GM18517 (cell line): Measurements from ENCODE around the gene CUX1.

Experiments
- ATAC-seq: cut with Tn5 transposase; IDR thresholded peaks from one replicate; pipeline ENCODE4 v1.9.1; 2021; ENCODE audit warnings: mild to moderate bottlenecking, moderate library complexity; ENCODE audit not compliant: unreplicated experiment

Gene CUX1

DNA sequence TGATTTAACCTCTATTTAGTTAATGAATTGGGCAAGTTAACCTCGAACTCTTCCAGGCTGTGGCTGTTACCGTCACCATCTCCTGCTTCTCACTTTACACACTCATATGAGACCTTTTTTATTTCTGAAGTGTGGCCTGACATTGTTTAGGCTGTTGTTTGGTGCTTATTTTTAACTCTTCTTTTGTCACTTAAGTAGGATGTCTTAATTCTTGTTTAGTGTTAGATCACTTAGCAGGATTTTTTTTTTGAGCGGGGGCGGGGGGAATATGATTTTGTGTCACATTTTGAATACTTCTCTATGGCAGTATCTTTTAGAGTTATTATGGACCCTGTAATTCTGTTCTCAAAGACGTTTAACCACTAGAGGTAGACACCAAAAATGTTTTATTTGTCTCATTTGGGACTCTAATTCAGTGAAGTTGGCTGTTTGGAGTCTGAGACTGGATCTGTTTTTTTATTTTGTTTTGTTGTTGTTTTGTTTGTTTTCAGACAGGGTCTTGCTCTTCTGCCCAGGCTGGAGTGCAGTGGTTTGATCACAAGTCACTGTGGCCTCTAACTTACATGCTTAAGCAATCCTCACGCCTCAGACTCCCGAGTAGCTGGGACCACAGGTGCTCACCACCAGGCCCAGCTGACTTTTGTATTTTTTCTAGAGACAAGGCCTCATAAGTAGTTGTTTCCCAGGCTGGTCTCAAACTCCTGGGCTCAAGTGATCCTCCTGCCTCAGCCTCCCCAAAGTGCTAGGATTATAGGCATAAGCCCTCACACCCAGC is 73.5 kb downstream of the CUX1 start:
- no peak for ATAC-seq

DNA sequence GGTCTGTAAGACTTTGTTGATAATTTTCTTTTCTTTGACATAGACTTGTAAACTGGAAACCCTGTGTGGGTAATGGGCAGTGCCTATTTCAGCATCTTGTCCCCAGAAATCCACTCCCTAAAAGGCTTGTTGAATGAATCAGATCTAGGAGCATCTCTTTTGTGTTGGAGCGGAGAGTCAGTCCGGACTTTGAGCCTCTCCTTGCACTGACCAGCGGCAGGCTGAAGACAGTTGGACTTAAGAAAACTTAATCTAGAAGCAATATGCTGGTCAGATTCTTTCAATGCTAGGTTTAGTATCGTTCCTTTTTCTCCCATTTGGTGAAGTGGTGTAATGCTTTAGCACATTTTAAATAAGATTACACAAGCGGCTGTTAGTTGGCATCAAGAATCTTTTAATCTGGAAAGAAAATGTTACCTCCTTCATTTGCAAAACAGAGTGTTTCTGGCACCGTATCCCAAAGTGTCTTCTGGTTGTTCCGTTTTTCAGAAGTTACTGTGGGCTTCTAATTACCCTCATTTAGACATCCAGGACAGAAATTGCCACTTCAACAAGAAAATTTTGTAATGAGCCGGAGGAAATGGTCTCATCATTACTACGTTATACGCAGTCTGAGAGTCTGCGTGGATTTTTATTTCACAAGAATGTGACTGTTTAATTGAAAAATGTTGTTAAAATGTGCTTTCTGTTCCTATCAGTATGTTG is 74.7 kb downstream of the CUX1 start:
- no peak for ATAC-seq

DNA sequence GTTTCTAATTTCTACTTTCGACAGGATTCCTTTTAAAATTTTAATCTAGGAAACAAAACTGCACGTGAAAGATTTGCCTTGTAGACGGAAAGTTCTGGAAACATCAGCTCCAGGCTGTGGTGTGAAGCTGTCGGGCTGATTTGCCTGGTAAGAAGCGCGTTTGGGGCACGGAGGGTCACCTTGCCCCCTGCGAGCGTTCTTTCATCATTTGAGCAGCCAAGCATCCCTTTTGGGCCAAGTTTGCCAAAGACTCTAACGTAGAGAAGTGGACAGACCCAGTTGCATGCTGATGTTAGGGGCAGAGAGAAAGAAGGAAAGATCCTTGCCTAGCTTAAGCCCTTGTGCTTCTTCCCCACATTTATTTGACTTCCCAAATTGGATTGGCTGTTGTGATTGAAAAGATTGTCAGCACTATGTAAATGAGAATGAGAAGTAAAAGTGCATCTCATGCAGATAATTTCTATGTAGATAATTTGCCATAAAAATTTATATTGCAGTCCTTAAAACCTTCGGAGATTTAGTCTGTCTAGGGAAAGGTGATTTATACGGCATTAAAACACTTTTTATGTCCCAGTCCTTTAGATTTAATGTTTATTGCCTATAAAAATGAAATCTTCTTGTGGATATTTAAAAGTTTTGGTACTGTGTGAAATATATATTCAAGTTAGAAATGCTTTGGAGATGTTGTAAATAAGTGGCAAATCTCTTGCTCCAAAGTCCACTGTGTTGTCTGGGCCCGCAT is 76.1 kb downstream of the CUX1 start:
- no peak for ATAC-seq

DNA sequence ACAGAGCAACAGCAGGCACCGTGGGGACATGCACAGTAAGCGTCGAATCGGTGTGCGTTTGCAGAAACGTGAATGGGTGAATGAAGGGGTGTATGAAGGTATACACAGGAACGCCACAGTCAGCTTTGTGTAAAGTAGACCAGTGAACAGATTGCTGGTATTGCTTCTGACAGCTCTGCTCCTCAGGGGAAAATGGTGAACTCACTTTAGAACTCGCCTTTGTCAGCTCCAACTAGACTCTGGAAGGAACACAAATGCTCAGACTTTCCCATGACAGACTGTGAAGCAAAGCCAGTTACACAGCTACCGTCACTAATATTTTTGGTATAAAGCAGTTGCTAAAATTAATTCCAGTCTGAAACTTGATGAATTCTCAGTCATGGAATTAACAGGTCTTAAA is 78.9 kb downstream of the CUX1 start:
- no peak for ATAC-seq

DNA sequence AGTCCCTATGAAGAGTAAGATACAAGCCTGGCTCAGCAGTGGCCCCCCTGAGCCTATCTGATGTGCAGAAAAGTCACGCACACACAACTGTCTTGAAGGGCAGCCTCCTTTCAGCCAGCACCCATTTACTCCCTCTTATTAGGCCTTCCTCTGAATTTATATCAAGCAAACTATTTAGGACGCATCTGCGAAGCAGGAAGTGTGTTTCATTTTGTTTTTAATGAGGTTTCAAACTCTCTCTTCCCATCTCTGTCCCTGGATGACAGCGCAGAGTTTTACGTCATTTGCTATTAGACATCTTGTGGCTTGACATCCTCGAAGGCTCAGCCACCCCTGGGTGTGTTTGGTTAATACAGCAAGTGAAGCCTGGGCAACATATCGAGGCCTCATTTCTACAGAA is 79.5 kb downstream of the CUX1 start:
- ATAC-seq = no peak

DNA sequence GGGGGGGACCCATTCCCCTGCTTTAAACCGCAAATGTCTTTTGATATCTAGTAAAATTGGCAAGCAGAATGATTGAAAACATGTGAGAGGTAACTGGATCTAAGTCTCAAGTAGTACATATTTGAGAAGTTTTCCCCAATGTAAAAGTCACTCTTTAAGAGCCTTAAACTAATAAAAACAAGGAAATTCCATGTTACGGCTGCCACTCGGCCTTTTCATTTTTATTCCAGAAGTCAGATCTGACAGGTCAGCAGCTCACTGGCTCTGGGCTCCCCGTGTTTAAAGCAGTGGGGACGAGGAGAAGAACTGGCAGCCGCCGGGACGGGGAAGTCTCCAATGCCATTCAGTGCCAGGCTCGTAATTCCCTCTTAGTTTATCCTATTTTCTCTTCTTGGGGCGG is 80.7 kb downstream of the CUX1 start:
- no peak for ATAC-seq

DNA sequence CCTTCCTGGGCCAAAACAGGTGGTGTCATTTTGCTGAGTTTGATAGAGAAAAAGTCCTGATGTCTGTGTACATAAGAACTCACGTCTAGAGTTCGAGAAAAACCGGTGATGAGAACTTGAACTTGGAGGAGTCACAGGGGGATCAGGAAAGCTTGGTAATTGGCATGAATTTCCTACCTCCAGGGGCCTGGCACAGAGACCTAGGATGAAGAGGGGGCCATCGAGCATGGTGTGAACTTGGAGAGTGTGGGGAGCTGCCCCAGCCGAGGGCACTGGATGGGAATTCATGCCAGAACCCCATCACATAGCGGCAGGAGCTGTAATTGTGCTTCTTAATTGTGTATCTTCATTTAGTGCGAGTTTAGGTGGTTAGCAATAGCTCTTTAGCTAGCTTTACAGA is 82.2 kb downstream of the CUX1 start:
- ATAC-seq = no peak

DNA sequence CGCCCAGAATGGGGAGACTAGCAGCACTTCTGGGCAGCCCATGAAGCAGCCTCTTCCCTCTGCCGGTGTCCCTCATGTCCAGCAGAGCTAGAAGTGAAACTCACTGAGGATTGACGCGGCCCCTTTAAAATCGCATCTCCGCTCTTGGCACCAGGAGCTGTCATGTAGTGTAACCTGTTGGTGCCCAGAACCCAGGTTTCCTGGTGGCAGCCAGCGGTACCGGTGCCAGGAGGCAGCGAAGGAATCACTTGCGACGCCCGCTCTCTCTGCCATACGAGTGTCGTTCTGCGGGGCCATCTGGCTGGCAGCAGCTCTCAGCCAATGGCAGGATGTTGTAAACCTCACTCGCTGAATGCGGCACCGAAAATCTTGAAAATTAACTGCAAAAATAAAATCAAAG is 82.7 kb downstream of the CUX1 start:
- ATAC-seq = no peak

DNA sequence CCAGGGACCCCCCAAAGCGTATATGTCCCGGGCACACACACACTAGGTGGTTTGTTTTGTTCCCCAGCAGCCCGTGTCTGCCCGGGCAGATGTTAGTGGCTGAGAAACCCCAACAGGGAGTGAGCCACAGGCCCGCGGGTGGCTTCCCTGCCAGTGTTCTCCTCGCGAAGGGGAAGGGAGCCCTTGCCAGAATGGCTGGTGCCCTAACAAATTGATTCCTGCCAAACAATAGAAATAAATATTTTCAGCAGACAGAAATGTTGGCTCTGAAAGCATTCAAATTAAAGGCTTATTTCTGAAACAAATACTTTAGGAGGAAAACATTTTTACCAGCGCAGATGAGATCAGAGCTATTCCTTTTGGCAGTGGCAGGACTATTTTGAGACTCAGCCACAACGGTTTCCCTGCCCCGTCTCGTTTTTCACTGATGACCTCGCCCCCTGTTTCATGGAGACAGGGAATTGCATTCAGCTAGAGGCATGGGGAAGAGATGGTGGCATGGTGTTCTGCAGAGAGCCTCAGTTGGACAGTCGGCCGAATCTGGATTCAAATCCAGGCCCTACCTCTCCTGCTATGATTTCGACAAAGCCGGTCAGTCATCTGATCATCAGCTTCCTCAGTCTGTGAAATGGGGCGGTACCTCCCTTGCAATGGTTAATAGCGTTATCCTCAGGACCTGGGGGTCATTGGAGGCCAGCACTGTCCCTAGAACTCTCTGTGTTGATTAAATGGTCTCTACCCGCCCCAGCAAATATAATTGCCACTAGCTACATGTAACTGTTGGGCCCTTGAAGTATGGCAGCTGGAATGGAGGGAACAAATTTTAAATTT is 84.5 kb downstream of the CUX1 start:
- no peak for ATAC-seq

DNA sequence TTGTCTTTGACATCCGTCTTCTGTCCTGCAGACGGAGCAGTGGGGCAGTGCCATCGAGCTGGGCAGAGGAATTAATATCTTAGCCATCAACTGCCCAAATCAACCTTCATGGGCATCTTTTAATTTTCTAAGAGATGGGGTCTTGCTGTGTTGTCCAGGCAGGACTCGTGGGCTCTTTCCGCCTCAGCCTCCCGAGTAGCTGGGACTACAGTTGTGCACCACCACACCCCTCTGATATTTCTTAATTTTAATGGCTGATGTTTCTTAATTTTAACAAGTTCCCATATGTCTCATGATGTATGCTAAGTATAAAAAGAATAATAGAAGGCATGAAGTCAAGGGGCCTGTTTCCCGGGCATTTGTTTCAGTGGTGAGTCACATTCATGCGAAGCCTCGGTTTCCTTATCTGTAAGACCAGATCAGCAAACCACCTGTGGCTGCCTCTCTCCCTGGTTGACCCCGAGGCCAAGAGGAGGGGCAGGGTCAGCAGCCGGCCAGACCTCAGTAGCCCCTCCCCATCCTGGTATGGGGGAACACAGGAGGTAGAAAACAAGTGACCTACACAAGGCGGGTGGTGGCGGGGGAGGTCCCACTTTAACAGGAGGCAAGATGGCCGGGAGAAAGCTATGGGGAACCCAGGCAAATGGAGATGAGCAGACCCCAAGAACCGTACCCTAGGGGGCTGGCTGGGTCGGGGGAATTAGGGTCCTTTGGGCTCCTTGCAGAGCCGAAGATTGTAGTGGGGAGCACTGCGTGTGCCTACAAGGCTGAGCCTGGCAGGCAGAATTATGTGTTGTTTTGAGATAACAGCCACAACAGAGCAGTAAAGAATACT is 85.5 kb downstream of the CUX1 start:
- no peak for ATAC-seq

DNA sequence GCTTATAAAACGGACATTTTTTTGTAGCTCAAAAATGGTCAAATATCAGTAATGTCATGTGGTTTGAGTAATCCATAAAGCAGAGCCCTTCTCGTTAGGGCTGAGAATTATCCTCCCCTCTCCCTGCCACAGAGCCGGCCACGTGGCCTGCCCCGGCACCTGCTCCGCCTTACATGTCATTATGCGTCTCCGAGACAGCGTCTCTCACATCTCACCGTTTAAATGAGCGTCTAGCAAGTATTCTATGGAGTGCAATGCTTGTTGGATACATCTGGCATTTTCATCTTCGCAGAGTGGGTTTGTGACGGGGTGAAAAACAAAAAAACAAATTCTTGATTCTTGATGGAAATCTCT is 86.1 kb downstream of the CUX1 start:
- ATAC-seq = no peak

DNA sequence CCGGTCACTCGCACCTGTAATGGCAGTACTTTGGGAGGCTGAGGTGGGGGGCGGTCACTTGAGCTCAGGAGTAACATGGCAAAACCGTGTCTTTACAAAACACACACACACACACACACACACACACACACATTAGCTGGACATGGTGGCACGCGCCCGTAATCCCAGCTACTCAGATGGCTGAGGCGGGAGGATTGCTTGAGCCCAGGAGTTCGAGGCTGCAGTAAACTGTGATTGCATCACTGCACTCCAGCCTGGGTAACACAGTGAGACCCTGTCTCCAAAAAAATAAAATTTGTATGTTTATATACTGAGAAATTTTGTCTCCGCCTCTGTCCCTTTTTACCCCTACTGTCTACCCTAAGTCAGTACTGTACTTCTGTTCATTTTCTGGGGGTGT is 86.6 kb downstream of the CUX1 start:
- no peak for ATAC-seq

DNA sequence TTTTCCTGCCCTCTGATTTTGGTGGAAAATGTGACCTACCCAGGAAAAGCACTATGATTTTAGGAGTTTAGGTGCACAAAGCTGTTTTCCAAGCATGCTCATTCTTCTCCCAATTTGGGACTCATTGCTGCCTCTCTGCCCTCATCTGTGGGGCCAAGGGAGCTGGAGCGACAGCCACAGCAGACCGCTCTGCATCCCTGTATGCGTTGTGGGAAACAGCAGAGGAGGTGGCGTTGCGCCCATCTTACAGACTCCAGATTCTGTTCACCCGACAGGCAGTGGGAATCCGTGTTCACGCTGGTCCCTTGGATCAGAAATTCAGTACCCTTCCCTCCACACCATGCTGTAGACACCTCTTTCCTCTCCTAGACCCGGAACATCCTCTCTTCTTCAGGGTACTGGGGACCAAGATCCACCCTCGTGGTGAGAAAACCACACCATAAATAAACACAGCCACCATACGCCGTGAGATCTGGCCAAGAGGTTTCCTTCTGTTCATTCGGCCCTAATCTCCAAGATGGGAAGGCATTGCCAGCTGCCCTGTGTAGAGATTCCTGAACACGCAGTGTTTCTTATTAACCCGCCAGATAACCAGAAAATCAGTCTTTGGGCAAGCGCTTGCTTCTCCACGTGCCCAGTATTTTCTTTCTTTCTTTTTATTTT is 87.9 kb downstream of the CUX1 start:
- no peak for ATAC-seq

DNA sequence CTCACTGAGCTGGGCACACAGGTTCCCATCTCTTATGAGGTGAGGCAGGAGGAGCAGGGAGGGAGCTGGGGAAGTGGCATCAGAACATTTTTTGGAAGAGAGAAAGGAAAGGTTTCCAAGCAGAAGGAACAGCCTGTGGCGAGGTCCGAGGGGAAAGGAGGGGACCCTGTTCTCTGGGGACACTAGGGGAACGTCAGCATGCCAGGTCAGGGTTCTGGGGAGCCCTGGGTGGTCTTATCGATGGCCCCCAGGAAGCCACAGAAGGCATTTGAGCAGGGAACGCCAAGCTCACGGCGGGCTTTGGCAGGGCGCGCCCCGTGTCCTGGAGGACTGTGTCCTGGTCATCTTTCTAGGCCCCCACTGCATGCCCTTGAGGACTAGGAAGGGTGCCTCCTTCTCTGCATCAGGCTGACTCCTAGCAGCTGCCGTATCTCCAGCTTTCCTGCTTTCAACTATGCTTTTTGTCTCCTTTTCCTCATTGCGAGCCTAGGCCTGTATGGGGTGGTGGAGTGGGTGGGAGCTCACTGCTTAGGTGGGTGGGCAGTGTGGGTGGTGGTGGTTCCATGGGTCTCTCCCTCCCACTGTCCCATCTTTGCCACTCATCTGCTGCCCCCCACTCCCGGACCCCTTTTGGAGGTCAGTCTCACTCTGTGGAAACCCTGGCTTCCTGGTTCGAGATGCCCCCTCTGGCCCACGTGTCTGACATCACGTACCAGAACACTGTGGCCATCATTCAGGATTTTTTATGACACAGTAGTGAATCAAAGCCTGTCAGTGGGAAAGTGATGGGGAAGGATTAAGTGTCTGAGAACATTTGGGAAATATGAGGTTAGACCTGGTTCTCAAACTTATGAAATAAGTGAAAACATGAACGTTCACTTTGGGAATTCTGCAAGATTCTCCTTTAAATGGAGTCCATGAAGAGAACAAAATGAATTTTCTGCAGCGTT is 89.1 kb downstream of the CUX1 start:
- no peak for ATAC-seq

DNA sequence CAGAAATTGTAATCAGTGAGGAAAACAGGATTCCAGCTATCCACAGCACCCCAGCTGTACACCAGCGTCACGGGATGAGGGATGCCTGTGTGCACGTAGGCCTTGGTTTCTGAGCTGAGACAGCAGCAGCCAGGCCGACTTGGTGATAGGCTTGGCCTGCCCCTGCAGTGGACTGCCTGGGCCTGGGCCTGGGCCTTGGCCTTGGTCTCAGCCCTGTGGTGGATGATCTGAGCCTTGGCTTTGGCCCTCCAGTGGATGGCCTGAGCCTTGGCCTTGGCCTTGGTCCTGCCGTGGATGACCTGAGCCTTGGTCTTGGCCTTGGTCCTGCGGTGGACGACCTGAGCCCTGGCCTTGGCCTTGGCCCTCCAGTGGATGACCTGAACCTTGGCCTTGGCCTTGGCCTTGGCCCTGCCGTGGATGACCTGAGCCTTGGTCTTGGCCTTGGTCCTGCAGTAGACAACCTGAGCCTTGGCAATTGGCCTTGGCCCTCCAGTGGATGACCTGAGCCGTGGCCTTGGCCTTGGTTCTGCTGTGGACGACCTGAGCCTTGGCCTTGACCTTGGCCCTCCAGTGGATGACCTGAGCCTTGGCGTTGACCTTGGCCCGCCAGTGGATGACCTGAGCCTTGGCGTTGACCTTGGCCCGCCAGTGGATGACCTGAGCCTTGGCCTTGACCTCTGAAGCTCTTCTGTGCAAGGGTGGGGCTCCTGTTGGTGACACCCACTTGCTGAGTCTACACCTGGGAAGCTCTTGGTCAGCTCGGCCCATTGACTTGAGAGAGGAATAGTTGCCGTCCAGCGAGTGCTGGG is 93.8 kb downstream of the CUX1 start:
- no peak for ATAC-seq

DNA sequence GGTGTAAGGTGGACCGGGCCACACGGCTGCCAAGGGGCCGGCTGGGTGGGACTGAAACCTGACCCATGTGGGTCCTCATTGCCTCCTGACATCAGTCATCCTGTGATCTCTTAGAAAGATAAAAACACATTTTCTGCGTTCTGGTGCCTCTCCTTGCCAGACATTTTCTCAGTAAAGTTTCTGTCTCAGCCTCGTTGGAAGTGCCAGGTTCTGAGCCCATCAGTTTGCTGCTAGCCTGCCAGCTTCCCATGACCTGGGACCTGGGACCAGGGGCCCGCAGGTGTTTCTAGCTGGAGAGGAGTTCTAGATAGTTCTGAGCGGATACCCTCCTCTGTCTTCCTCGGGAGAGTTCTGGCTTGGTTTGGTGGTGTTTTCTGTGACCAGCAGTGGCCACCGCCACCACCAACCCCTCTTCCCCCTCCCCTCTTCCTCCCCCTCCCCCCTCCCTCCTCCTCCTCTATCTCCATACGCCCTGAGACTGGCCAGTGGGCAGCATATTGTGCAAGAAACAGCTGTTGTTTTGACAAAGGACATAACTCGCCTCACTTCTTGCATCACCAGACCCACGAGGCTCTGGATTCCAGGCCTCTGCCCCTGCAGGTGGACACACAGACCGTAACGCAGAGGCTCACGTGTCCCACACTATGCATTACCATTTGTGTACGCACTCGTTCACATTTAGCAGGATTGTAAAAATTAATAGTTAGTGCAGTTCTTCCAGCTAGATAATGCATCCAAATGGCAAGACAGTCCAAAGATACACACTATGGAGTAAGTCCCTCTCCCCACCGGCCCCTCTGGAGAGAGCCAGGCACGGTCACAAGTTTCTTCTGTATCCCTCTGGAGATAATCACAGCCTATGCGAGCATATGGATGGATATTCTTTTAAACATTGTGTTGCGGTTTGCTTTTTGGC is 94.6 kb downstream of the CUX1 start:
- no peak for ATAC-seq

DNA sequence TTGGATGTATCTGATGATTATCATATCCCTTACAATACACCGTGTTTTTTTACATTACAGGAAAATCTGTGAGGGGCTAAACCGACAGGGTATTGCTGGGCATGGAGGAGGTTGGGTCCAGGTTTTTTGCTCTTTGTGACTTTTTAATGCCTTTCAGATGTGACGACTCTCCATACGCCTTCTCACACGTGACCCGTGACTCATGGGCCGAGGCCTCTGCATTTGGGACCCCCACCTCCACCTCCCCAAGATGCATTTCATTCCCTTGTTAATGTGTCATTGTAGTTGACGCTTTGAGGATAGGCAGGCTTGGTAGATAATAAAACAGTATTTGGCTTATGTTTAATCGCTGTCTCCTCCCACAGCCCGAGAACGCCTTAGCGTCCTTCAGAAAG is 95.3 kb downstream of the CUX1 start:
- no peak for ATAC-seq
